Endometrial microvascular endothelial cells (primary cell): ENCODE measurements around the gene AMBP. TPM values are rescaled to one million over a fixed set of nuclear protein-coding genes. Genes with fewer than 3 reads are reported as not detected.

Experiments
- in situ Hi-C: cut with HindIII; loops from 2 replicates; pipeline ENCODE4 v1.10.0; 2017; ENCODE audit warnings: low sequenced_read_pairs, low pct_unique_long_range_greater_than_20kb; ENCODE audit errors: inconsistent ontology term
- total RNA-seq: library from RNA; depleted of rRNA; stranded (reverse); fragments of >200 nt; gene quantifications from one replicate; pipeline ENCODE4 v1.2.3, GENCODE V29; 2015; ENCODE audit errors: inconsistent ontology term

Gene AMBP
- total RNA-seq, 1 donor from 2014 or later: not detected

DNA sequence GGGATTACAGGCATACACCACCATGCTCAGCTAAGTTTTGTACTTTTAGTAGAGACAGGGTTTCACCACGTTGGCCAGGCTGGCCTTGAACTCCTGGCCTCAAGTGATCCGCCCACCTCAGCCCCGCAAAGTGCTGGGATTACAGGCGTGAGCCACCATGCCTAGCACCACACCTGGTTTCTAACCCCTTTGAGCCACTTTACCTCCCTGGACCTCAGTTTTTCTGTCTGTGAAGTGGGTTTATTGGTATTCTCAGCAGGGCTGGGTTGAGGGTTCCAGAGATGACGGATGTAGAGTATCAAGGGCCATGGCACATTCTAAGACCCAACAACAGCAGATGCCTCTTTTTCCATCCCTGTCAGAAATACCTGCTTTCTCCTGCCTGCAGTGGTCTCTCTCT is 38.6 kb downstream of the AMBP start:
- in situ Hi-C loops: no loop called here

DNA sequence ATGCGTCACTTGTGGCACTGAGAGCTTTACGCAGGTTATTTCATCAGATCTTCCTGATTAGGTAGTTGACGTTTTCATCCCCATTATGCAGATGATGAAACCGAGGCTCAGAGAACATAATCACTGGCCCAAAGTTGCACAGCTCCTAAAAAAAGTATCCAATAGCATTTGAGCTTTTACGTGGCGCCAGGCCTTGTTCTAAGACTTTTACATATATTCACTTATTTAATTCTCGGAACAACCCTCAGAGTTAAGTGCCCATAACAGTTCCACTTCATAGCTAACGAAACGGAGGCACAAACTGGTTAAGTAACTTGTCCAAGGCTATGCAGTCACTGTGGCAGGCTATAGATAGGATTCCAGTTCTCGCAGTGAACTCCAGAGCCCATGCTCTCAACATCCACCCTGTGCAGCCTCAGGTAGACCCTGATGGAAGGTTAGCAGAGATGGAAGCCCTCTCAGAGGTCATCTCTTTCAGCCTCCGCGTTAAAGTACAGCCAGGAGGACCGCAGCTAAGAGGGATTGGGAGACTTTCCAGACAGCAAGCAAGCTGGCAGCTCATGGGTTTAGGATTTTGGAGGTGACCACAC is 39.3 kb downstream of the AMBP start:
- in situ Hi-C loops: no loop called here

- in situ Hi-C loops: no loop called here
Measured at GRCh38 chr9:114037961-114038723, 40.0 kb downstream of the AMBP start.

DNA sequence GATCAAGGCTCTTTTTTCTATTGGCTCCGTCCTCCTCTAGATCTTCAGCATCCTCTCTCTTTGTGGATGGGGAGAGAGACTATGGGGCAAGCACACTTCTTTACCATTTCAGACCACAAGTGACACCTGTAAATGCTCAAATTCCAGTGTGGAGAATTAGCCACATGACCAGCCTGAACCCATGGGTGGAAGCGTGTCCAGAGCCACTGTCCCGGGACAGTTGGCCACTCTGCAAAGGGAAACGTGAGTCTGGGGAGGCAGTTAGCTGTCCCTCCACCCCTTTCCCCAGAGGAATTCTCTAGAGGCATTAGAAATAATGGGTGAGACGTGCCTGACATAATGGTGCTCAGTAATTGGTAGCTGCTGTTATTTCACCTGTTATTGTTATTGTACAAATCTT is 40.9 kb downstream of the AMBP start:
- in situ Hi-C loops: no loop called here

- in situ Hi-C loops: no loop called here
Measured at GRCh38 chr9:114035845-114036801, 42.0 kb downstream of the AMBP start.

- in situ Hi-C loops: no loop called here
Measured at GRCh38 chr9:114035221-114035844, 42.8 kb downstream of the AMBP start.

DNA sequence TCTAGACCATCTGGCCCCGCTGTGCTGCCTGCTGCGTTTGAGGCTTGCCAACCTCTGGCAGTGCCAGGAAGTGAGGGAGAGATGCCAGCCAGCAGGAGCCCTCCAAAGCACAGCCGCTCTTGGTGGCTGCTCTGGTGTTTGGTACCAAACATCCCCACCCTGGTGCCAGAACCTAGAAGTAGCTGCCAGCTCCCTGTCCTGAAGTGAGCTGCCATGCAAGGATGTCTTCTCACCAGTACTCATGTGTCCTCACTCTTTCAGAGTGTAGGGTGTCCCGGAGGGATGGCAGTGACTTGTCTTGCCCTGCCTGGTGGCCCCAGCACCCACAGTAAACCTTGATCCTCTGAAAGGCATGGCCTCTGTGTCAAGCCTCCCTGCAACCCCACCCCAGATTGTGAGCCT is 43.4 kb downstream of the AMBP start:
- in situ Hi-C loops: no loop called here

GRCh38 chr9:114034196-114034595 is 43.9 kb downstream of the AMBP start:
- in situ Hi-C loops: no loop called here

GRCh38 chr9:114033397-114034103 is 44.5 kb downstream of the AMBP start:
- in situ Hi-C loops: no loop called here

DNA sequence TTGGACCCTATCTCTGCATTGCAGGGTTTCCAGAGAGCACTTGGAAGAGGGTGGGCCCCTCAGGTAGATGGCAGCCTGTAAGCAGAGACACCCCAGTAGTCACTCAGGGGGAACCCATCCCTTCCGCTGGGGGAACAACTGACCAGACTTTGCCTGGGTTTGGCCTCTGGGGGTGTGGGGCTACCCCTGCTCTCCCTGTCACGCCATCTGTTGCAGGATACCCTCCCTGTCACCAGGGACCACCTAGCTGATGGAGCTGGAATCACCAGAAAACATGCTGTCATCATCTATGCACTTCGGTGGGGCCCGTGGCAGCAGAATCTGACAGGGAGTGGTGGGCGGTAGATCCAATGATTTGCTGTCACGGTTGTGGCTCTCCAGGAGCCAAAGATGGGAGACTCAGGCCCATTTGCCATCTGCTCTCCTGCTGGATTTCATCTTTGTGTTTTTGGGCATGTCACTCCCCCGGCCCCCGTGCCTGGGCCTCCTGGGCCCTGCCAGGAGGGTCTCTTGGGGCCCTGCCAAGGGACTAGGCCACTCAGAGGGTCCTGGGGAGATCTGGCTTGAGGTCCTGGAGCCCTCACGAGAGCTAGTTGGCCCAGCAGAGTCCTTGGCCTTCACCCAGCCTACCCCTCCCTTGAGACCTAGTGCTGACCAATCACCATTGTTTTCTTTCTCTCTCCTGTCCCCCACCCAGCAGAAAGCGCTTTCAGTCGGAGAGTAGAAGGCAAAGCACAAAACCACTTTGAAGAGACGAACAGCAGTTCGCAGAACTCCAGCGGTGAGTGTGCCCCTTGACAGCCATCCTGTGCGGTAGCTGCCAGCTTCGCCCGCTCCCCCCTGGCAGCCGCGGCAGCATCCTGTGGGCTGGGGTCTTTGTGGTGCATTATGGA is 45.9 kb downstream of the AMBP start:
- in situ Hi-C loops: no loop called here

- in situ Hi-C loops: no loop called here
Measured at GRCh38 chr9:114031037-114031630, 47.0 kb downstream of the AMBP start.

GRCh38 chr9:114030364-114030763 is 47.7 kb downstream of the AMBP start:
- in situ Hi-C loops: no loop called here

DNA sequence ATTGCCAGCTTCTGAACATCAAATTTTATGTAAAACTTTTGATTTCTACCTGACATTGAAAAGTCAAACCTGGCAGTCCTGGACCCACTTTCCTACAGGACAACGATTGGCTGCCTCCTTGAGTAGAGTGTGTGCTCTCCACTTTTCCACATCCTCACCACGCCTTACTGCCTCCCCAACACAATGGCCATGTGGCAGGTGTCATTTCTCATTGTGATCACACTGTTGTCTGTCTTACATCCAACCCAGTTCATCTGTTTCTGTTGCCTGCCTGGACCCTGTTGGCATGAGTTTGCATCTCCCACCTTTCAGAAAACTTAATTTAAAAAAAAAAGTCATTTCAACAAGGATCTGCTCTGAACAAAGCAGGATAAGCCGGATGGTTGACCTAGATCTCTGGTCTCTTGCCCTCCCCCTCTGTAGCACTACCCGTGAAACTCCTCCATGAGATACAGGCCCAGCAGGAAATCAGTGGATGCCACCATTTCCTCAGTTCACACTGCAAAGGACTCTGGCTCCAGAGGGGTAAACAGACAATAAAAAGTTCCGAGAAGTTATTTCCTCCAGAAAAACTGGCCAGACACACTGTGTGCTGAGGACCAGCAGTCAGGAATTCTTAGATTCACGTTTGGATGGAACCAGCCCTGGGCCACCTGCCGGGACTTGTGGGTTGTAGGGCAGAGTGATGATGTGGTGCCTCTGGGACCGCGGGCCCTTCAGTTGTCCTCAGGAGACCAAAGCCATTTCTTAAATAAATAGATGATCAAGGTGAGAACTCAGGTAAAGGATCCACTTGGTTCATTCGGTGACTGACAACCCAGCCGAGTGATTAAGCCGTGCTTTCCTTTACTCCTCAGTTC is 48.6 kb downstream of the AMBP start:
- in situ Hi-C loops: no loop called here

DNA sequence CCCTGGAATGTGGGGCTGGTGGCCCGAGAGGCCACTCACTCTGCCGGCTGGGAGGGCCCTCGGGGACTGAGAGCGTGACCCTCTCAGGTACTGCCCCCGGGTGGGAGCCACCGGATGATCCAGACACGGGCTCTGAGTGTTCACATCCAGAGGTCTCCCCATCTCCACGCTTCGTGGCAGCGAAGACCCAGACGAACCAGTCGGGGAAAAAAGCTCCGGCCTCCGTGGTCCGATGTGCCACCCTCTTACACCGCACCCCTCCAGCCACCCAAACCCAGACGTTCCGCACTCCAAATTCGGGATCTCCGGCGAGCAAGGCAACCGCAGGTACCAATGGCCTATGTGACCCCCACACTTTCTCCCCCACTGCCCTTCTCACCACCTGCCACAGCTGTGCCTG is 49.5 kb downstream of the AMBP start:
- in situ Hi-C loops: no loop called here

DNA sequence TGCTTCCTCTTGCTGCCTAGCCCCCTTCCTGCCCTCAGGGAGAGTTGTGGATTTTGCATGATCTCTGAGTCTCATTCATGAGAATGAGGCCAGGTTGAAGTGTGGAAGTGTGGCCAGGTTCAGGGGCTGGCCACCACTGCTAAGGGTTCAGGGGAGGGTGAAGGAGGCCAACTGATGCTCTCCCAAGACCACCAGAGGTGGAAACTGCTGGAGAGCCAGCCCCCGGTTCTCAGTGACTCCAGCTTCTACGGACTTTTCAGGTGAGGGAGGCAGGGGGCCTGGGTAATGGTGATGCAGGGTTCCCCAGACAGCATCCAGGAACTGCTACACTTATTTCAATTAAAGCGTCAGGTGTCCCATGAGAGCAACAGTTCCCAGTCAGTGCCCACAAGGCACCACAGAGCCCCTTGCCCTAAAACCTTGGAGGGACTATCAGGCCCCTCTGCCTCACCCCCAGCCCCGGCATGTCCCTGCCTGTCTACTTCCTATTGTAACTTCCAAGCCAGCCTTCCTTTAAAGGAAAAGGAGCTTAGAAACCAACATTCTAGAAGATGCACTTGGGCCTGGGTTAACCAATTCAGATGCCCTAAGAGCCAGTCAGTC is 50.1 kb downstream of the AMBP start:
- in situ Hi-C loops: no loop called here

GRCh38 chr9:114027159-114027862 is 50.8 kb downstream of the AMBP start:
- in situ Hi-C loops: no loop called here
